PC-9 (cell line): ENCODE measurements around the gene APBA2. TPM values are rescaled to one million over a fixed set of nuclear protein-coding genes. Genes with fewer than 3 reads are reported as not detected.

Experiments used
- BruUV-seq: library from RNA; stranded (reverse); fragments of 400-500 nt; replicated peaks from 2 replicates; lab custom pipeline; 2021; lab: Mats Ljungman, UMichigan
- CTCF ChIA-PET: fragments of 300-600 bp; sonication (Branson Sonifier 250); formaldehyde crosslinking; loops from one replicate; lab custom pipeline; 2022; ENCODE audit warnings: antibody characterized with exemption; lab: Charles Lee
- POLR2A ChIA-PET: fragments of 300-600 bp; sonication (Branson Sonifier 250); formaldehyde crosslinking; loops from one replicate; lab custom pipeline; 2022; ENCODE audit warnings: antibody characterized with exemption; ENCODE audit not compliant: unreplicated experiment; lab: Charles Lee
- DNase-seq, 2 experiments: peaks; one replicate each; pipeline versions ENCODE4 v3.0.0 to v3.0.0-alpha.2; 2015 to 2022; ENCODE audit warnings: mixed read lengths in 1 of 2
- H2AFZ ChIP-seq: fragments of 200-600 bp; sonication (generic); 2 replicates; pipeline ENCODE4 v1.8.1; 2017; ENCODE audit warnings: antibody characterized with exemption
- H3F3A ChIP-seq: fragments of 200-600 bp; sonication (generic); 2 replicates; pipeline ENCODE4 v1.8.1; 2017; ENCODE audit warnings: antibody characterized with exemption, mild to moderate bottlenecking, low read depth; ENCODE audit not compliant: insufficient read depth
- H3K27ac ChIP-seq: fragments of 200-600 bp; sonication (generic); 2 replicates; pipeline ENCODE4 v1.6.1; 2016; ENCODE audit warnings: mixed run types
- H3K27me3 ChIP-seq: fragments of 200-600 bp; sonication (generic); 2 replicates; pipeline ENCODE4 v1.6.1; 2016; ENCODE audit warnings: low read depth, mixed run types; ENCODE audit not compliant: insufficient read depth
- H3K36me3 ChIP-seq: fragments of 200-600 bp; sonication (generic); 2 replicates; pipeline ENCODE4 v1.6.1; 2016; ENCODE audit warnings: low read depth, mixed run types
- H3K4me1 ChIP-seq: fragments of 200-600 bp; sonication (generic); replicated peaks from 2 replicates; pipeline ENCODE4 v1.6.1; 2016; ENCODE audit warnings: mixed run types; ENCODE audit not compliant: insufficient read depth
- H3K4me2 ChIP-seq: fragments of 200-600 bp; sonication (generic); 2 replicates; pipeline ENCODE4 v1.6.1; 2017; ENCODE audit warnings: mixed run types
- H3K4me3 ChIP-seq: fragments of 200-600 bp; sonication (generic); 2 replicates; pipeline ENCODE4 v1.6.1; 2016; ENCODE audit warnings: mixed run types
- H3K79me2 ChIP-seq: fragments of 200-600 bp; sonication (generic); 2 replicates; pipeline ENCODE4 v1.6.1; 2017; ENCODE audit warnings: low read depth, mixed run types
- H3K9me2 ChIP-seq: fragments of 200-600 bp; sonication (generic); 2 replicates; pipeline ENCODE4 v1.8.1; 2017; ENCODE audit warnings: mild to moderate bottlenecking; ENCODE audit not compliant: insufficient read depth
- H3K9me3 ChIP-seq: fragments of 200-600 bp; sonication (generic); 2 replicates; pipeline ENCODE4 v1.8.1; 2016; ENCODE audit warnings: low read depth; ENCODE audit not compliant: insufficient read depth
- H4K20me1 ChIP-seq: fragments of 200-600 bp; sonication (generic); 2 replicates; pipeline ENCODE4 v1.8.1; 2017; ENCODE audit not compliant: insufficient read depth
- CTCF ChIP-seq: fragments of 200-600 bp; sonication (generic); conservative IDR thresholded peaks from 2 replicates; pipeline ENCODE4 v1.6.1; 2017; ENCODE audit warnings: mixed run types, antibody characterized with exemption, mild to moderate bottlenecking, moderate library complexity
- EZH2 ChIP-seq: fragments of 200-600 bp; sonication (generic); IDR thresholded peaks from 2 replicates; pipeline ENCODE4 v1.8.0; 2017; ENCODE audit warnings: antibody characterized with exemption, low read depth
- intact Hi-C: fragments of 100-400 bp; cut with micrococcal nuclease; formaldehyde crosslinking; loops from one replicate; pipeline ENCODE4 v1.10.0; 2022; ENCODE audit not compliant: unreplicated experiment
- total RNA-seq: library from RNA; stranded (reverse); gene quantifications from 2 replicates; pipeline ENCODE4 v1.2.3, GENCODE V29; 2021

APBA2 gene
- total RNA-seq, 1 experiment from 2014 or later: not detected

- TF ChIP-seq EZH2 (no peak), CTCF (no peak)
- H3K27ac ChIP-seq: no peak overlapping the region
- H2AFZ ChIP-seq: no peak overlapping the region
- no peaks in the 10 kb centered on the region for H3F3A ChIP-seq
- BruUV-seq: no TSS peak
- H3K79me2 ChIP-seq: no peaks in the 10 kb centered on the region
- no peak overlapping the region for H3K4me2 ChIP-seq
- no peak for DNase-seq
- CTCF ChIA-PET: no interaction called here
- peaks cover 49% of the 10 kb centered on the region for H3K27me3 ChIP-seq
- POLR2A ChIA-PET: no interaction called here
- H3K4me3 ChIP-seq: no peak overlapping the region
- H3K4me1 ChIP-seq: no peaks in the 10 kb centered on the region
- no peaks in the 10 kb centered on the region for H4K20me1 ChIP-seq
- H3K36me3 ChIP-seq: no peaks in the 10 kb centered on the region
- no peaks in the 10 kb centered on the region for H3K9me3 ChIP-seq
- H3K9me2 ChIP-seq: no peaks in the 10 kb centered on the region
- intact Hi-C loops: no loop called here
Observed at GRCh38 chr15:29119847-29120246, 234.1 kb downstream of the APBA2 start.

GRCh38 chr15:29120593-29121368, 235.0 kb downstream of the APBA2 start:
- no peak for DNase-seq
- no TSS peak for BruUV-seq
- Histone ChIP-seq H3K79me2 (no peaks in the 10 kb centered on the region), H3K27me3 (peaks cover 49% of the 10 kb centered on the region), H3K4me3 (no peak overlapping the region), H3K36me3 (no peaks in the 10 kb centered on the region), H3K4me1 (no peaks in the 10 kb centered on the region), H2AFZ (no peak overlapping the region), H3K9me3 (no peaks in the 10 kb centered on the region), H3K9me2 (no peaks in the 10 kb centered on the region), H3F3A (no peaks in the 10 kb centered on the region), H3K4me2 (no peak overlapping the region), H4K20me1 (no peaks in the 10 kb centered on the region), H3K27ac (no peak overlapping the region)
- intact Hi-C loops: no loop called here
- TF ChIP-seq CTCF (no peak), EZH2 (no peak)
- ChIA-PET CTCF (no interaction called here), POLR2A (no interaction called here)

DNA sequence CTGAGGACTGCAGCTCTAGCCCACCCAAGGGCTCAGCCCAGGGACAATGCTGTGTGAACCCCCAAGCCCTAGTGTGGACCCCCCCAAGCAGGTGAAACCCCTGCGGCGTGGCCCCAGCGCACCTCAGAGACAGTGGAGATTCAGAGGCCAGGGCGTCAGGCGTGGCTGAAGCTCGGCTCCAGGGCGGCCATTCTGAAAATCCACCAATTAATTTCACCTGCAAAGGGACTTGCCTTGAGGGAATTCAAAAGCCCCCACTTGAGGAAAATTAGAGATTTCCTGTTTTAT, 235.5 kb downstream of the APBA2 start:
- Histone ChIP-seq H3K27ac (no peak overlapping the region), H2AFZ (no peak overlapping the region), H3K4me3 (no peak overlapping the region), H3K79me2 (no peaks in the 10 kb centered on the region), H4K20me1 (no peaks in the 10 kb centered on the region), H3K4me2 (no peak overlapping the region), H3K36me3 (no peaks in the 10 kb centered on the region), H3K9me2 (no peaks in the 10 kb centered on the region), H3K27me3 (peaks cover 49% of the 10 kb centered on the region), H3F3A (no peaks in the 10 kb centered on the region), H3K4me1 (no peaks in the 10 kb centered on the region), H3K9me3 (no peaks in the 10 kb centered on the region)
- ChIA-PET POLR2A (no interaction called here), CTCF (no interaction called here)
- BruUV-seq: no TSS peak
- TF ChIP-seq EZH2 (no peak), CTCF (no peak)
- no peak for DNase-seq
- intact Hi-C loops: no loop called here
